Activated CD4-positive, alpha-beta T cell treated with anti-CD3 and anti-CD28 coated beads for 36 hours (primary cell): ENCODE measurements around the gene FCRL3. TPM values are rescaled to one million over a fixed set of nuclear protein-coding genes. Genes with fewer than 3 reads are reported as not detected.

Source experiments
- total RNA-seq, 2 experiments: library from RNA; stranded (reverse); gene quantifications; one replicate each; pipeline ENCODE4 v1.2.3, GENCODE V29; 2021

Gene FCRL3
- total RNA-seq, 2 experiments from 2014 or later = 1.1 to 1.2 TPM

Other genes starting within 250 kb of the FCRL3 start
- not detected for gene FCRL5, start 148.3 kb downstream of the FCRL3 start, total RNA-seq
- gene FCRL4, start 102.7 kb downstream of the FCRL3 start, total RNA-seq = not detected
- not detected for gene FCRL2, start 76.4 kb upstream of the FCRL3 start, total RNA-seq
- not detected for gene FCRL1, start 119.4 kb upstream of the FCRL3 start, total RNA-seq
- gene CD5L, start 141.0 kb upstream of the FCRL3 start, total RNA-seq = not detected